ENCODE measurements around the gene ZDHHC23.

Gene ZDHHC23

DNA sequence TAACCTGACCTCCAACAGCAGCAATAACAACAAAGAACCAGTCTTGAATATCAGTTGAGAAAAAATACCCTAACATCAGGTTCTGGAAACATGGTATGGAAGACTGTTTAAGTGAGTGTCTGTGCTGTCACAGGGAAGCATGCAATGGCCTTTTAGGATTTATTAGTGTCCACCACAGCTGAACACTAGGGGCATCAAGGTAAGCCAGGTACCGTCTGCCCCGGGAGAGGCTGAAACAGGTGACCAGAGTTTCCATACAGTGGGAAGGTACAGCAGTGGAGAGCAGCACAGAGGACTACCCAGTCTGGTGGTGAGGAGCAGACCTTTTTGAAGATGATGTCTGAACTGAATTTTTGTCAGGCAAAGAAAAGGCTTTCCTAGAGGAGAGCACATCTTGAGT is 18.4 kb downstream of the ZDHHC23 start:
- no peaks in the 10 kb centered on the region for H3K27me3 Mint-ChIP-seq
- H3K36me3 Mint-ChIP-seq (ENCODE audit: low read depth) = no peaks in the 10 kb centered on the region
- H3K27ac Mint-ChIP-seq = no peak overlapping the region
- H3K4me3 Mint-ChIP-seq = no peak overlapping the region
- no peaks in the 10 kb centered on the region for H3K4me1 Mint-ChIP-seq (ENCODE audit: low read depth)
- H3K9me3 Mint-ChIP-seq = no peaks in the 10 kb centered on the region

DNA sequence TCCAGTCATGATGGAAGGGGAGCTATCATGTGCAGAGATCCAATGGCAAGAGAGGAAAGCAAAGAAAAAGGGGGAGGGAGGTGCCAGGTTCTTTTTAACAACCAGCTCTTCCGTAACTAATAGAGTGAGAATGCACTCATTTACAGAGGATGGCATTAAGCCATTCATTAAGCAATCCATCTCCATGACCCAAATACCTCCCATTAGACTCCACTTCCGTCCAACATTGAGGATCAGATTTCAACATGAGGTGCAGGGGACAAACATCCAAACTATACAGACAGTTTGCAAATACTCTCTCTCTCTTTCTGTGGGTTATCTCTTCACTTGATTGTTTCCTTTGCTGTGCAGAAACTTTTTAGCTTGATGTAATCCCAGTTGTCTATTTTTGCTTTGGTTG is 21.2 kb downstream of the ZDHHC23 start:
- Mint-ChIP-seq H3K27ac (no peak overlapping the region), H3K4me3 (no peak overlapping the region), H3K9me3 (peaks cover 17% of the 10 kb centered on the region), H3K36me3 (ENCODE audit: low read depth) (peaks cover 5% of the 10 kb centered on the region), H3K27me3 (no peaks in the 10 kb centered on the region), H3K4me1 (ENCODE audit: low read depth) (no peaks in the 10 kb centered on the region)

DNA sequence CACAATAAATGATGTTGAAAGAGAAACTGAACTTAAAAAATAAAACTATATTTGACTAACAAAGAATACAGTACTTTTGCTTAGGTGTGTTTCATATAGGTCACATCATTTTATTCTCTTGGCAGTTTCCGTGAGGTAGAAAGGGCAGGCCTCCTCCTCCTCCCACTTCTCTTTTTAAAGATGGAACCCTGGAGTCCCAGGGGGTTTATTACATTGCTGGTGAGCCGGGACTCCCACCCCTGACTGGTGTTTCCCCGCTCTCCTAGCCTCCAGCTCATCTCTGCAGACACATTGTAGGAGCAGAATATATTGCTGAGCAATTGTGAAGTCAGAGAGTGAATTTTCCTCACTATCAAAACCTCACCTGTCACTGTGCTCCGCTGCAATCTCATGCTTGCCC is 30.0 kb downstream of the ZDHHC23 start:
- H3K36me3 Mint-ChIP-seq (ENCODE audit: low read depth) = peaks cover 35% of the 10 kb centered on the region
- no peaks in the 10 kb centered on the region for H3K4me1 Mint-ChIP-seq (ENCODE audit: low read depth)
- H3K4me3 Mint-ChIP-seq = no peak overlapping the region
- peaks cover 18% of the 10 kb centered on the region for H3K9me3 Mint-ChIP-seq
- H3K27ac Mint-ChIP-seq = no peak overlapping the region
- H3K27me3 Mint-ChIP-seq = no peaks in the 10 kb centered on the region

DNA sequence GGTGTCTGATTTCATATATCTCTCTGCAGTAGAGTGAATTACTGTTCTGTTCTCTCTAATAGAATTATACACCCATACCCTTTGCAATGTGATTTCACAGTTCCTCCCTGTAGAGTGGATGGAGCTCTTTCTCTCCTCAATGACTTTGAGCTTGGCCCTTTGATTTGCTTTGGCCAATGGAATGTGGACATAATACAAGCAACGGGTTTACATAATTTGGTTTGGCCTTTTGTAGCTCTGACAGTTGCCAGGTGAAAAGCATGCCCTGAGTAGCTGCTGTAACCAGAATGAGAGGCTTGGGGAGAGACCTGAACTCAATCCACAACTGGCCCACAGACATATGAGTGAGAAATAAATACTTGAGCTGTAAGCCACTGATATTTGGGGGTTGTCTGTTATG is 32.1 kb downstream of the ZDHHC23 start:
- H3K4me3 Mint-ChIP-seq = no peak overlapping the region
- peaks cover 25% of the 10 kb centered on the region for H3K36me3 Mint-ChIP-seq (ENCODE audit: low read depth)
- peaks cover 4% of the 10 kb centered on the region for H3K9me3 Mint-ChIP-seq
- no peak overlapping the region for H3K27ac Mint-ChIP-seq
- no peaks in the 10 kb centered on the region for H3K27me3 Mint-ChIP-seq
- no peaks in the 10 kb centered on the region for H3K4me1 Mint-ChIP-seq (ENCODE audit: low read depth)

DNA sequence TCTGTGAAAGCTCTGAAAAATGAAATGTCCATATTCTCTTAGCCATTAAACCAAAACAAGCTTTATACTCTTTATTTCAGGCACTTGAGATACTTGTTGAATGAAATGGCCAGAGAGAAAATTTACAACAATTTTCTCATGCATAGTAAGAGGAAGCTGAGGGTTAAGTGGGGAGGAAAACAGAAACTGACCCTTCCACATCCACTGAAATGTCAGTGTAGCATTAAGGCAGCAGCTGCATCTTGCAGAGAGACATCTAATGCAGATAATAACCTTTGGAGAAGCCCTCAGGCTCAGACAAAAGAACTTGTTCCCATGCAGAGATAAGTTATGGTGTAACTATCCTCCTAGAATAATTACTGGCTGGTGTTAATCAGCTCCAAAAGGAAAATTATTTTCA is 34.0 kb downstream of the ZDHHC23 start:
- Mint-ChIP-seq H3K4me3 (no peak overlapping the region), H3K4me1 (ENCODE audit: low read depth) (peaks cover 8% of the 10 kb centered on the region), H3K27me3 (no peaks in the 10 kb centered on the region), H3K27ac (no peak overlapping the region), H3K9me3 (no peaks in the 10 kb centered on the region), H3K36me3 (ENCODE audit: low read depth) (peaks cover 26% of the 10 kb centered on the region)

DNA sequence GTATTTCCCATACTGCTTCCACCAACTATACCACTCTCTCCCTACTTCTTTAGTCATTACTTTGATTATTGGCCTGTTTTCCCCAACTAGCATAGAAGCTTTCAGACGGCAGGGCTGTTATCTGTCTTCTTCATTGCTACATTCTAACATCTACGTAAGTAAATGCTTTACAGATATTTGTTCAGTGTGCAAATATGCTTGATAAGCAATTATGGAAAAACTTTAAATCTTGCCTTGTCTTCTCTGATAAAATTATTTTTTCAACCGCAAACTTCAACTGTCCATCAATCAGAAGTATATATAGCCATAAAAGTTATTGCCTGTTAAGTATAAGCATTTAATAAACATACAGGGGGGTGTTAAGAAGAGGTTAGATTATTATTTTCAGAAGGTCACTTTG is 35.7 kb downstream of the ZDHHC23 start:
- Mint-ChIP-seq H3K36me3 (ENCODE audit: low read depth) (peaks cover 30% of the 10 kb centered on the region), H3K27ac (no peak overlapping the region), H3K27me3 (no peaks in the 10 kb centered on the region), H3K4me1 (ENCODE audit: low read depth) (peaks cover 8% of the 10 kb centered on the region), H3K4me3 (no peak overlapping the region), H3K9me3 (no peaks in the 10 kb centered on the region)

DNA sequence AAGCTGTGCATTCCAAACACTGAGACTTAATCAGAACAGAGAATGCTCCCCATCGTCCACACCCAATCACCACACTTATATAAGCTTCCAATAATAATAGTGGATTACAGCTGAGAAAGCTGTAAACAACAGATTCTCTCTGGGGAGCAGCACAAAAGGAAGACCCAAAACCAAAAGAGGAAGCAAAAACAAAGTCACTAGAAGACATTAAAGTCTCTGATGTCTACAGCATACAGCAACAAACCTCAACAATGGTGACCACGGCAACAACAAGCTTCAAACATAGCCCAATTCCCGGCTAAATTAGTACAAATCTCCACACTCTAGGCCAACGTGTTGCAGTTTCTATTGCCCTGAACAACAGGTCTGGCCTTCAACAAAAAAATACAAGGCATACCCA is 37.7 kb downstream of the ZDHHC23 start:
- Mint-ChIP-seq H3K4me3 (no peak overlapping the region), H3K36me3 (ENCODE audit: low read depth) (peaks cover 19% of the 10 kb centered on the region), H3K4me1 (ENCODE audit: low read depth) (peaks cover 8% of the 10 kb centered on the region), H3K27me3 (no peaks in the 10 kb centered on the region), H3K27ac (no peak overlapping the region), H3K9me3 (no peaks in the 10 kb centered on the region)

DNA sequence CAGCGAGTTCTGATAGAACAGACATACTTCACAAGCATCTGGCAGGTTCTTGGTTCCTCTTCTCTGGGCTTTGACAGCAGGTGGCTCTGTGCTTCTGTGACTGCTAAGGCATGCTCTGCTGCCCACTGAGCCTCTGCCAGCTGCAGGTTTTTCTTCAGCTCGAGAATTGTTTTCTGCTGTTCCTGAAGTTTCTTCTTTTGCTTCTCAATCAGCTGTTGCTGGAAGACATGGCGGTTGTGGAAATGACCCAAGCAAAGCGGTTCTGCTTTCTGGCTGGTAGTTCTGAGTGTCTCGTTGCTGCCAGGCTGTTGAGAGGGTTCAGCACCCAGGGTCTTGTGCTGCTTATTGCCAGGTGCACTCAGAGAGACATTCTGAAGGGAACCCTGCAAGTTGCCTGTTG is 57.7 kb downstream of the ZDHHC23 start:
- H3K36me3 Mint-ChIP-seq (ENCODE audit: low read depth) = peaks cover 11% of the 10 kb centered on the region
- H3K9me3 Mint-ChIP-seq = no peaks in the 10 kb centered on the region
- no peak overlapping the region for H3K4me3 Mint-ChIP-seq
- H3K27ac Mint-ChIP-seq = no peak overlapping the region
- peaks cover 4% of the 10 kb centered on the region for H3K4me1 Mint-ChIP-seq (ENCODE audit: low read depth)
- no peaks in the 10 kb centered on the region for H3K27me3 Mint-ChIP-seq

DNA sequence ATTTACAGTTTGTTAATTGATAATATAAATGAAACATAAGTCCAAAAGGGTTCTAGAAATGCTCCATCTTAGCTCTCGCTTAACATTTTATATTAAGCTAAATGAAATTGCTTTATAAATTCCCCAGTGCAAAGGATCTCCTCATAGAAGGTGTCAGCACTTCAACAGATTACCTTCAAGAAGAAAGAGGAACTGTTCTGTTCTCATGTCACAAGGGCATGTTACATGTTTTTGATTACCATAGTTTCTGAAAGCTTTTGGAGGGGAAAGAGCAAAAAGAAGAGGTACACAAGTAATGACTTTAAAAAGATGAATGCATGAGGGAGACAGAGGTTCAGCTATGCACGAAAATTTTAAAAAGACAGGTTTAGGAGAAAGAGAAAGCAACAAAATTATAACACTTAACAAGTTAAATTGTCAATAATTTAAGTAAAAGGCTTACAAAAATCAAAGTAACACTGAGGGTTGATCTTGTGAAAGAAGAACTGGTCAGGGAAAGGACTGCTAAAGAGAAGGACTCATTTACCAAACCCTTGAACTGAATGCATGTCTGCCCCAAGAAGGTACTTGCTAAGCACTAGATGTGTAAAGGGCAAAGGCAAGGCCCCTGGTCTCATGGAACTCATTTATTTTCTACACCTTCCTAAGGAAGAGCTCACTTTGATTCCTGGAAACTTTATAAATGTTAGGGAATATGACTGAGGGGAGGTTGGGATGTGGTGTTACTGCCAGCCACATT is 63.4 kb downstream of the ZDHHC23 start:
- no peaks in the 10 kb centered on the region for H3K27me3 Mint-ChIP-seq
- no peaks in the 10 kb centered on the region for H3K36me3 Mint-ChIP-seq (ENCODE audit: low read depth)
- H3K27ac Mint-ChIP-seq = no peak overlapping the region
- H3K4me3 Mint-ChIP-seq = peak overlapping the region; percentile 17
- H3K4me1 Mint-ChIP-seq (ENCODE audit: low read depth) = peaks cover 3% of the 10 kb centered on the region
- no peaks in the 10 kb centered on the region for H3K9me3 Mint-ChIP-seq

Measured in stimulated activated naive CD8-positive, alpha-beta T cell treated with anti-CD3 and anti-CD28 coated beads, Interleukin-15, Interleukin-2, amounts not matched to agents 100 ng/mL and 50 ng/mL, for 24 hours (primary cell).